PC-3 (cell line): ENCODE results near the gene DNAJB9. TPM values are rescaled to one million over a fixed set of nuclear protein-coding genes. Genes with fewer than 3 reads are reported as not detected.
A peak's percentile ranks its signal among the peaks of the same experiment; 100 is the strongest.

Experiments used
- ATAC-seq: fragments of 200-7000 bp; cut with Tn5 transposase; 2 replicates; pipeline ENCODE4 v1.9.1; 2020; ENCODE audit warnings: mild to moderate bottlenecking, moderate library complexity
- BruUV-seq: library from RNA; stranded (reverse); fragments of 400-500 nt; replicated peaks from 2 replicates; lab custom pipeline; 2021; lab: Mats Ljungman, UMichigan
- CTCF ChIA-PET: fragments of 300-600 bp; sonication (Branson Sonifier 250); formaldehyde crosslinking; loops from one replicate; lab custom pipeline; 2022; ENCODE audit warnings: antibody characterized with exemption; lab: Charles Lee
- POLR2A ChIA-PET: fragments of 300-600 bp; sonication (Branson Sonifier 250); formaldehyde crosslinking; loops from one replicate; lab custom pipeline; 2022; ENCODE audit warnings: antibody characterized with exemption; ENCODE audit not compliant: unreplicated experiment; lab: Charles Lee
- DNase-seq: peaks from one replicate; pipeline ENCODE4 v3.0.0-alpha.2; 2015
- H2AFZ ChIP-seq: fragments of 300-600 bp; sonication (generic); 2 replicates; pipeline ENCODE4 v1.6.0; 2016; ENCODE audit warnings: antibody characterized with exemption, low read length
- H3F3A ChIP-seq: fragments of 300-600 bp; sonication (generic); one replicate; pipeline ENCODE4 v1.6.0; 2017; ENCODE audit warnings: antibody characterized with exemption, low read length, control low read depth, mild to moderate bottlenecking; ENCODE audit not compliant: unreplicated experiment
- H3K27ac ChIP-seq: fragments of 300-600 bp; sonication (generic); 2 replicates; pipeline ENCODE4 v1.5.1; 2016; ENCODE audit warnings: mild to moderate bottlenecking, low read length
- H3K27me3 ChIP-seq: fragments of 300-600 bp; sonication (generic); 2 replicates; pipeline ENCODE4 v1.6.1; 2016; ENCODE audit warnings: low read length, mixed read lengths
- H3K36me3 ChIP-seq: fragments of 300-600 bp; sonication (generic); 2 replicates; pipeline ENCODE4 v1.6.1; 2016; ENCODE audit warnings: low read depth, mixed run types, low read length, mixed read lengths
- H3K4me1 ChIP-seq: fragments of 300-600 bp; sonication (generic); 2 replicates; pipeline ENCODE4 v1.5.1; 2016; ENCODE audit warnings: low read length; ENCODE audit not compliant: insufficient read depth
- H3K4me2 ChIP-seq: fragments of 300-600 bp; sonication (generic); 2 replicates; pipeline ENCODE4 v1.6.0; 2016; ENCODE audit warnings: low read length
- H3K4me3 ChIP-seq: fragments of 300-600 bp; sonication (generic); 2 replicates; pipeline ENCODE4 v1.5.1; 2016; ENCODE audit warnings: mild to moderate bottlenecking, low read length, mixed read lengths
- H3K79me2 ChIP-seq: fragments of 300-600 bp; sonication (generic); 2 replicates; pipeline ENCODE4 v1.6.1; 2017; ENCODE audit warnings: low read length, mixed read lengths
- H3K9ac ChIP-seq: fragments of 300-600 bp; sonication (generic); 2 replicates; pipeline ENCODE4 v1.6.0; 2016; ENCODE audit warnings: mild to moderate bottlenecking, low read length
- H3K9me2 ChIP-seq: fragments of 300-600 bp; sonication (generic); replicated peaks from 2 replicates; pipeline ENCODE4 v1.6.1; 2016; ENCODE audit warnings: mixed run types, low read length, mixed read lengths
- H3K9me3 ChIP-seq: fragments of 300-600 bp; sonication (generic); 2 replicates; pipeline ENCODE4 v1.6.1; 2016; ENCODE audit warnings: low read length, mixed read lengths
- H4K20me1 ChIP-seq: fragments of 300-600 bp; sonication (generic); 2 replicates; pipeline ENCODE4 v1.6.1; 2016; ENCODE audit warnings: low read length, mixed read lengths
- CTCF ChIP-seq: fragments of 300-600 bp; sonication (generic); conservative IDR thresholded peaks from 2 replicates; pipeline ENCODE4 v1.5.1; 2017; ENCODE audit warnings: antibody characterized with exemption, low read depth, mild to moderate bottlenecking, low read length
- EZH2 ChIP-seq: fragments of 300-600 bp; sonication (generic); IDR thresholded peaks from one replicate; pipeline ENCODE4 v1.6.1; 2017; ENCODE audit warnings: antibody characterized with exemption, mild to moderate bottlenecking, low read length; ENCODE audit not compliant: unreplicated experiment
- EZH2phosphoT487 ChIP-seq: fragments of 300-600 bp; sonication (generic); IDR thresholded peaks from 2 replicates; pipeline ENCODE4 v1.6.1; 2018; ENCODE audit warnings: mild to moderate bottlenecking, antibody characterized with exemption, low read length, borderline replicate concordance
- intact Hi-C: fragments of 100-400 bp; cut with micrococcal nuclease; formaldehyde crosslinking; loops from 2 replicates; pipeline ENCODE4 v1.9.0; 2023
- total RNA-seq: library from RNA; depleted of rRNA; stranded (reverse); fragments of >200 nt; gene quantifications from 2 replicates; pipeline ENCODE4 v1.2.3, GENCODE V29; 2014

Gene DNAJB9
- total RNA-seq, 1 experiment from 2014 or later = 24.0 TPM

DNA sequence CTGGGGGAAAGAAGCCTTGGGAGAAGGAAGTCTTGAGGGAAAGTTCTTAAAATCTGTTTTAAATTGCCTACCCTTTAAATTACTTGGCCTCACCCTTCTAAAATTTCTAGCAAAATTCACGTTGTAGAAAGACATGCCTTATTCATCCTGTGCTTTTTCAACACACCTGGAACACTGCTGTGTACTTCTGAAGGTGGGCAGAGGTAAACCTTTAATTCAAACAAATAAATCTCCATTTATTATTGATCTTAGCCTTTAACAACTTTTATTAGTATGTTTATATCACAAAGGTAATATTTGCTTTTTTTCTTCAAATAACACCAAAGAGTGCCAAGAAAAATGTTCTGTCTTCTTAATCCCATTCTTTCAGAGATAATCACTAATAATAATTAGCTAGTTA is 30.7 kb downstream of the DNAJB9 start:
- Histone ChIP-seq H3K27ac (no peak overlapping the region), H3K9me2 (no peaks in the 10 kb centered on the region), H3F3A (no peaks in the 10 kb centered on the region), H2AFZ (no peak overlapping the region), H3K4me3 (no peak overlapping the region), H3K79me2 (no peaks in the 10 kb centered on the region), H4K20me1 (no peaks in the 10 kb centered on the region), H3K4me2 (no peak overlapping the region), H3K4me1 (no peaks in the 10 kb centered on the region; the same call in 1 of the 2 replicates), H3K9me3 (no peaks in the 10 kb centered on the region), H3K27me3 (peaks cover 16% of the 10 kb centered on the region), H3K9ac (no peak overlapping the region), H3K36me3 (no peaks in the 10 kb centered on the region)
- ATAC-seq (no peak), DNase-seq (no peak)
- intact Hi-C loops = no loop called here
- BruUV-seq = no TSS peak
- CTCF ChIA-PET = no interaction called here
- POLR2A ChIA-PET = no interaction called here
- TF ChIP-seq EZH2 = no peak
- no peak for TF ChIP-seq CTCF
- TF ChIP-seq EZH2phosphoT487 = no peak

GRCh38 chr7:108603656-108604306 is 34.1 kb downstream of the DNAJB9 start:
- peak; percentile 22 for DNase-seq
- ATAC-seq = peak; percentile 29; the same call in 1 of the 2 replicates
- Histone ChIP-seq H3K27me3 (peaks cover 10% of the 10 kb centered on the region), H3F3A (no peaks in the 10 kb centered on the region), H3K4me1 (no peaks in the 10 kb centered on the region; the same call in 1 of the 2 replicates), H3K27ac (no peak overlapping the region), H3K4me2 (no peak overlapping the region), H4K20me1 (no peaks in the 10 kb centered on the region), H3K9ac (no peak overlapping the region), H2AFZ (no peak overlapping the region), H3K36me3 (no peaks in the 10 kb centered on the region), H3K9me3 (no peaks in the 10 kb centered on the region), H3K9me2 (no peaks in the 10 kb centered on the region), H3K79me2 (no peaks in the 10 kb centered on the region), H3K4me3 (no peak overlapping the region)
- intact Hi-C loops = no loop called here
- POLR2A ChIA-PET = no interaction called here
- CTCF ChIA-PET = no interaction called here
- BruUV-seq = no TSS peak
- TF ChIP-seq EZH2 = no peak
- no peak for TF ChIP-seq CTCF
- no peak for TF ChIP-seq EZH2phosphoT487

- no peak for ATAC-seq
- Histone ChIP-seq H3K27me3 (peaks cover 3% of the 10 kb centered on the region; the same call in 1 of the 2 replicates), H3K27ac (no peak overlapping the region), H3K9ac (no peak overlapping the region), H3K4me3 (no peak overlapping the region), H3K36me3 (no peaks in the 10 kb centered on the region), H3K9me3 (no peaks in the 10 kb centered on the region), H3K9me2 (no peaks in the 10 kb centered on the region), H3K4me2 (no peak overlapping the region), H3K4me1 (no peaks in the 10 kb centered on the region; the same call in 1 of the 2 replicates), H2AFZ (no peak overlapping the region), H3K79me2 (no peaks in the 10 kb centered on the region), H4K20me1 (no peaks in the 10 kb centered on the region), H3F3A (no peaks in the 10 kb centered on the region)
- ChIA-PET CTCF (no interaction called here), POLR2A (no interaction called here)
- DNase-seq = no peak
- no TSS peak for BruUV-seq
- intact Hi-C loops = no loop called here
- no peak for TF ChIP-seq CTCF
- TF ChIP-seq EZH2phosphoT487 = no peak
Measured at GRCh38 chr7:108604307-108605077, 34.8 kb downstream of the DNAJB9 start.
